Transverse colon (tissue), 3 donors: Measurements from ENCODE around the gene CD74.

Source experiments
- POLR2A ChIP-seq: fragments of 450-650 bp; IDR thresholded peaks from one replicate; pipeline ENCODE4 v1.6.1; 2016; ENCODE audit warnings: antibody characterized with exemption, mild to moderate bottlenecking, moderate library complexity
- TF ChIP-seq, protein P1 (sequence below), 5 experiments: fragments of 200-600 bp in 3 of 5; fragments of 450-650 bp in 2 of 5; sonication (generic) in 3 of 5; IDR thresholded peaks; 1 replicate in 2 of 5; 2 replicates in 3 of 5; pipeline ENCODE4 v1.5.1; 2016 to 2017; ENCODE audit warnings: antibody characterized with exemption in 5 of 5, inconsistent platforms in 3 of 5, mild to moderate bottlenecking in 2 of 5, moderate library complexity in 1 of 5

DNA sequence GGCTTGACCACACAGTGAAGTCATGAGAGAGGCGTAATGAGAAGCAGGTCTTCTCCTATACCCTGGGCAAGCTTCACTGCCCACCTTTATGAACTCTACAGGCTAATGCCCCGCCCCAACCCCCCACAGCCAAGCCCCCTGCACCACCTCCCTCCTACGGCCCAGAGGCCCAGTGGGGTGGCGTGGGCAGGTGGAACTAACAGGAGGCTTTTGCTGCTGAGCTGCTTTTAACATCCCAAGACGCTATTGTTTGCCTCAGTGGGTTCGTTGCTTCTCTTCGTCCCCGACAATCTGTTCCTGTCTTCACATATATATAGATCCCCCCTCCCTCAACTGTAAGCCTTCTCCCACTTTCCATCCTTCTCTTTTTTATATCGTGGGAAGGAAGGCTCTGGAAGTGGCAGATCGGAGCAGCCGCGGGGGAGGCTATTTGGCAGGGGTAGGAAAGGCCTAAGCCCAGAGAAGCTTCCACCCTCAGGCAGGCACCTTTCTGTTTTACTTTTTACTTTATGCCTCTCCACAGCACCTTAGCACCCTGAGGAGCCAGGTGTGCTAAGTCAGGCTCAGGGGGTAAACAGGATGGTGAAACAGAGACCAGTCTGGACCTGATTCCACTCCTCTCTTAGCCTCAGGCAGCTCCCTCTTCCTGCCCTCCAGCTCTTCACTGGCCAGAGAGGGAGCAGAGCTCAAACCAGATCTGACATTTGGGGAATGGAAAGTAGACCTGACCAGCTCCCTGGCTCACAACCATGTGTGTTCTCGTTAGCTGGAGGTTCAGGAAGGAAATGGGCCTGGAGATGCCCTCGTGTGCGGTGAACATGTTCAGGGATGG lies 26.5 kb downstream of the CD74 start:
- TF ChIP-seq, protein P1, sequence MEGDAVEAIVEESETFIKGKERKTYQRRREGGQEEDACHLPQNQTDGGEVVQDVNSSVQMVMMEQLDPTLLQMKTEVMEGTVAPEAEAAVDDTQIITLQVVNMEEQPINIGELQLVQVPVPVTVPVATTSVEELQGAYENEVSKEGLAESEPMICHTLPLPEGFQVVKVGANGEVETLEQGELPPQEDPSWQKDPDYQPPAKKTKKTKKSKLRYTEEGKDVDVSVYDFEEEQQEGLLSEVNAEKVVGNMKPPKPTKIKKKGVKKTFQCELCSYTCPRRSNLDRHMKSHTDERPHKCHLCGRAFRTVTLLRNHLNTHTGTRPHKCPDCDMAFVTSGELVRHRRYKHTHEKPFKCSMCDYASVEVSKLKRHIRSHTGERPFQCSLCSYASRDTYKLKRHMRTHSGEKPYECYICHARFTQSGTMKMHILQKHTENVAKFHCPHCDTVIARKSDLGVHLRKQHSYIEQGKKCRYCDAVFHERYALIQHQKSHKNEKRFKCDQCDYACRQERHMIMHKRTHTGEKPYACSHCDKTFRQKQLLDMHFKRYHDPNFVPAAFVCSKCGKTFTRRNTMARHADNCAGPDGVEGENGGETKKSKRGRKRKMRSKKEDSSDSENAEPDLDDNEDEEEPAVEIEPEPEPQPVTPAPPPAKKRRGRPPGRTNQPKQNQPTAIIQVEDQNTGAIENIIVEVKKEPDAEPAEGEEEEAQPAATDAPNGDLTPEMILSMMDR (IDR thresholded peaks at IDR 0.05), result no peak
- TF ChIP-seq POLR2A, result no peak
